GM23338 (cell line): ENCODE data around the gene HTRA2.

Experiments
- CTCF ChIP-seq, 2 experiments: fragments of 200-600 bp in 1 of 2; sonication (generic) in 1 of 2; conservative IDR thresholded peaks; 2 replicates each; pipeline versions ENCODE4 v1.5.1 to v1.6.1; 2016 to 2017; ENCODE audit warnings: antibody characterized with exemption in 2 of 2, low read depth in 2 of 2, mild to moderate bottlenecking in 2 of 2, moderate library complexity in 1 of 2
- POLR2AphosphoS5 ChIP-seq: IDR thresholded peaks from 2 replicates; pipeline ENCODE4 v1.6.1; 2016; ENCODE audit warnings: antibody characterized with exemption, low read depth
- REST ChIP-seq: IDR thresholded peaks from one replicate; pipeline ENCODE4 v1.6.1; 2018; ENCODE audit warnings: antibody characterized with exemption; ENCODE audit not compliant: unreplicated experiment

- TF ChIP-seq POLR2AphosphoS5 (no peak), CTCF (conservative IDR thresholded peaks at IDR 0.05; ENCODE audit: low read depth in 2 of 2) (no peak), REST (no peak)
These were observed 780 bp downstream of the HTRA2 start for GRCh38 chr2:74530239-74531187.
